ENCODE measurements around the gene LCAT. TPM values are rescaled to one million over a fixed set of nuclear protein-coding genes. Genes with fewer than 3 reads are reported as not detected.
"Not testable (repeated sequence)": the region's sequence is repeated elsewhere in the genome, so short reads cannot be mapped to it uniquely, and the experiment has no call there.

The LCAT gene
- total RNA-seq, 1 experiment from 2014 or later = 7.2 TPM

GRCh38 chr16:67977005-67977404 lies 33.1 kb upstream of the LCAT start:
- H3K9me3 ChIP-seq (replicated peaks) = no peaks in the 10 kb centered on the region; the same call in 1 of the 2 replicates
- H3K27ac ChIP-seq = no peak overlapping the region
- H3K27me3 ChIP-seq (replicated peaks) = no peaks in the 10 kb centered on the region
- H3K36me3 ChIP-seq = no peaks in the 10 kb centered on the region
- DNase-seq (ENCODE audit: low read depth in 1 of 2, low spot score in 2 of 2) = no peak
- H3K4me3 ChIP-seq = no peak overlapping the region
- H3K4me1 ChIP-seq (replicated peaks) = no peaks in the 10 kb centered on the region

GRCh38 chr16:67976205-67976604 lies 32.3 kb upstream of the LCAT start:
- no peak overlapping the region for H3K27ac ChIP-seq
- no peaks in the 10 kb centered on the region for H3K36me3 ChIP-seq
- no peaks in the 10 kb centered on the region; the same call in 1 of the 2 replicates for H3K9me3 ChIP-seq (replicated peaks)
- H3K4me3 ChIP-seq = no peak overlapping the region
- H3K27me3 ChIP-seq (replicated peaks) = no peaks in the 10 kb centered on the region
- no peak for DNase-seq (ENCODE audit: low read depth in 1 of 2, low spot score in 2 of 2)
- no peaks in the 10 kb centered on the region for H3K4me1 ChIP-seq (replicated peaks)

DNA sequence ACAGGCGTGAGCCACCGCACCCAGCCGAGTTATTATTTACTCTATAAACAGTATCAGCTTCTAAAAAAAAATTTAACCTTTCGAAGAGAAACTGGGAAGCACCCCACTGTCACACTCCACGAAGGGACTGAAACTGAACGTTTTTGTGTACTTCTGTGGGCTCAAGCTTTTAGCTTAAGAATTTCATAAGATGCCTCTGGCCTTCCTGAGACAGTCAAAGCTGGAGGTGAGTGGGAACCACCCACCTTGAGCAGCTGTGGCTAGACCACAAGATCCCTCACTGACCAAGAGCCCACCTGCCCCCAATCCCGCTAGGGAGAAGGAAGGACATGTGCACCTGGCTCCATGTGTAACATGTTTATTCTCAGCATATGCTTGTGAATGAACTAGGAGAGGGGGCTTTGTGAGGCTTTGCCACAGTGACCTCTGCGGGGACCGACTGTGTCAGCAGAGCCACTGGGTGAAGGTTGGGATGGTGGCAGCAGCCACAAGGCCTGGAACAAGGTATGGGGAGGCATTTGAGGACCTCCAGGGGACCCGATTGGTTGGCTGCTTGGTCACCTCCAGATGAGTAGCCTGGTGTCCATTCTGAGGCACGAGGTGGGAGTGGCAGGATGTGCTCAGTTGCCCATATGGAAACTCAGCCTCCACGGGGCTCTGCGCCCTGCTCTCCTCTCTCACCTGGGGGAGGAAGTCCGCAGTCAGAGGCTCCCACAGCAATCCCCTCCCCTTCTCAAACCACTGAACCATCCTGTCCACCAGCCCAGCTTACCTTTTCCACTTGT lies 31.6 kb upstream of the LCAT start:
- no peaks in the 10 kb centered on the region for H3K27me3 ChIP-seq (replicated peaks)
- H3K4me3 ChIP-seq = no peak overlapping the region
- no peaks in the 10 kb centered on the region; the same call in 1 of the 2 replicates for H3K9me3 ChIP-seq (replicated peaks)
- H3K4me1 ChIP-seq (replicated peaks) = no peaks in the 10 kb centered on the region
- no peak overlapping the region for H3K27ac ChIP-seq
- no peak for DNase-seq (ENCODE audit: low read depth in 1 of 2, low spot score in 2 of 2)
- H3K36me3 ChIP-seq = no peaks in the 10 kb centered on the region

DNA sequence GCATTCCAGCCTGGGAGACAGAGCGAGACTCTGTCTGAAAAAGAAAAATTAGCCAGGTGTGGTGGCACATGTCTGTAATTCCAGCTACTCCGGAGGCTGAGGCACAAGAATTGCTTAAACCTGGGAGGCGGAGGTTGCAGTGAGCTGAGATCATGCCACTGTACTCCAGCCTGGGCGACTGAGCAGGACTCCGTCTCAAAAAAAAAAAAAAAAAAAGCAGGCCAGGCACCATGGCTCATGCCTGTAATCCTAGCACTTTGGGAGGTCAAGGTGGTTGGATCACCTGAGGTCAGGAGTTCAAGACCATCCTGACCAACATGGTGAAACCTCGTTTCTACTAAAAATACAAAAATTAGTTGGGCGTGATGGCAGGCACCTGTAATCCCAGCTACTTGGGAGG lies 28.4 kb upstream of the LCAT start:
- H3K27ac ChIP-seq; H3K4me3 ChIP-seq; DNase-seq (ENCODE audit: low read depth in 1 of 2, low spot score in 2 of 2); H3K4me1 ChIP-seq (replicated peaks); H3K9me3 ChIP-seq (replicated peaks); H3K27me3 ChIP-seq (replicated peaks): not testable (repeated sequence)
- peaks cover 11% of the 10 kb centered on the region for H3K36me3 ChIP-seq

DNA sequence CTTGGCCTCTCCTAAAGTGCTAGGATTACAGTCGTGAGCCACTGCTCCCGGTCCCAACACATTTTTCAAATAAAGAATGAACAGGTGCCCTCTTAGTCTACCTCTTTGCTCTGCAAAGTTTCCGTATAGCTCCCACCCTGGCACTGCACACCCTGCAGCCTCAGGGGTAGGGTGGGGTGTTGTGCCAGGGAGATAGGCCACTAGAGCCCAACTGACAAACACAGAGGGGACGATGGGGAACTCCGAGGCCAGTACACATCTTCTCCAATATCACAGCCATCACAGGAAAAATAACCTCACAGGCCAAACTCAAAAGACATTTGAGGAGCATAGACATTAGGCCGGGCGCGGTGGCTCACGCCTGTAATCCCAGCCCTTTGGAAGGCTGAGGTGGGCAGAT lies 27.2 kb upstream of the LCAT start:
- no peak overlapping the region for H3K27ac ChIP-seq
- peaks cover 23% of the 10 kb centered on the region for H3K36me3 ChIP-seq
- peaks cover 18% of the 10 kb centered on the region for H3K4me1 ChIP-seq (replicated peaks)
- peaks cover 4% of the 10 kb centered on the region for H3K9me3 ChIP-seq (replicated peaks)
- DNase-seq (ENCODE audit: low read depth in 1 of 2, low spot score in 2 of 2) = no peak
- no peaks in the 10 kb centered on the region for H3K27me3 ChIP-seq (replicated peaks)
- H3K4me3 ChIP-seq = no peak overlapping the region

- no peak for DNase-seq (ENCODE audit: low read depth in 1 of 2, low spot score in 2 of 2)
- H3K27ac ChIP-seq = no peak overlapping the region
- no peak overlapping the region for H3K4me3 ChIP-seq
- peaks cover 4% of the 10 kb centered on the region for H3K9me3 ChIP-seq (replicated peaks)
- peaks cover 26% of the 10 kb centered on the region for H3K4me1 ChIP-seq (replicated peaks)
- H3K36me3 ChIP-seq = peaks cover 40% of the 10 kb centered on the region
- H3K27me3 ChIP-seq (replicated peaks) = no peaks in the 10 kb centered on the region
Observed at GRCh38 chr16:67969254-67970039, 25.5 kb upstream of the LCAT start.

- H3K36me3 ChIP-seq = peaks cover 48% of the 10 kb centered on the region
- DNase-seq (ENCODE audit: low read depth in 1 of 2, low spot score in 2 of 2) = peak; percentile 80 to 92
- H3K27ac ChIP-seq = peak within 1 kb of the TSS; percentile 97
- H3K4me3 ChIP-seq = peak within 1 kb of the TSS; percentile 98
- peaks cover 4% of the 10 kb centered on the region for H3K9me3 ChIP-seq (replicated peaks)
- peaks cover 26% of the 10 kb centered on the region for H3K4me1 ChIP-seq (replicated peaks)
- no peaks in the 10 kb centered on the region for H3K27me3 ChIP-seq (replicated peaks)
Observed at GRCh38 chr16:67968400-67969253, 24.7 kb upstream of the LCAT start, which contains the start of gene SLC12A4. SLC12A4 (minus strand) TSS chr16:67968637; CDS start chr16:67968553, 84 bp downstream.

DNA sequence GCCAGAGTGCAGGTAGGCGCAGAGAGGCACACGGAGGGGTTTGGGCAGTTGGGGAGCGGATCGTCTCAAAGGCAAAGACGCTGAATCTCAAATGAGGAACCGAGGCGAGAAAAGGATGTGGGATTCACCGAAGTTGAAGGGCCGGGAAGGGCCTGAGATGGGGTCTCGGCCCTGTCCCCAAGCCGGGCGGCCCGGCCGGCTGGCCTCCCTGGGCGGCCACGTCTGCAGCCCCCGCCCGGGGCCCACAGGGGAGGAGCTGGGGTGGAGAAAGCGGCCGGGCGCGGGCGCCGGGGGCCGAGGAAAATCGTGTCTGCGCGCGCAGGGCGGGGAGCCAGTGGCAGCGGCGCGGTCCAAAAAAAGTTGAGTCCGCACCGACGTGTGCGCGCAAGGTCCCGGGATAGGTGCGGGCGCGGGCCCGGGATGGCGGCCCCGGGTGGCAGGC lies 24.1 kb upstream of the LCAT start:
- Histone ChIP-seq H3K27ac (peak overlapping the region; percentile 97), H3K4me1 (replicated peaks) (peaks cover 26% of the 10 kb centered on the region), H3K9me3 (replicated peaks) (peaks cover 4% of the 10 kb centered on the region), H3K36me3 (peaks cover 55% of the 10 kb centered on the region), H3K4me3 (peak overlapping the region; percentile 98), H3K27me3 (replicated peaks) (no peaks in the 10 kb centered on the region)
- DNase-seq (ENCODE audit: low read depth in 1 of 2, low spot score in 2 of 2) = peak in 1 of 2 experiments; percentile 61

GRCh38 chr16:67967183-67967957 lies 23.4 kb upstream of the LCAT start:
- peak in 1 of 2 experiments; percentile 36 for DNase-seq (ENCODE audit: low read depth in 1 of 2, low spot score in 2 of 2)
- Histone ChIP-seq H3K9me3 (replicated peaks) (peaks cover 4% of the 10 kb centered on the region), H3K36me3 (peaks cover 61% of the 10 kb centered on the region), H3K4me1 (replicated peaks) (peaks cover 26% of the 10 kb centered on the region), H3K4me3 (peak overlapping the region; percentile 98), H3K27me3 (replicated peaks) (no peaks in the 10 kb centered on the region), H3K27ac (peak overlapping the region; percentile 97)

GRCh38 chr16:67966549-67967182 lies 22.7 kb upstream of the LCAT start:
- peaks cover 4% of the 10 kb centered on the region for H3K9me3 ChIP-seq (replicated peaks)
- no peaks in the 10 kb centered on the region for H3K27me3 ChIP-seq (replicated peaks)
- peak overlapping the region; percentile 98 for H3K4me3 ChIP-seq
- no peak overlapping the region for H3K27ac ChIP-seq
- peak in 1 of 2 experiments; percentile 34 for DNase-seq (ENCODE audit: low read depth in 1 of 2, low spot score in 2 of 2)
- peaks cover 26% of the 10 kb centered on the region for H3K4me1 ChIP-seq (replicated peaks)
- peaks cover 68% of the 10 kb centered on the region for H3K36me3 ChIP-seq

DNA sequence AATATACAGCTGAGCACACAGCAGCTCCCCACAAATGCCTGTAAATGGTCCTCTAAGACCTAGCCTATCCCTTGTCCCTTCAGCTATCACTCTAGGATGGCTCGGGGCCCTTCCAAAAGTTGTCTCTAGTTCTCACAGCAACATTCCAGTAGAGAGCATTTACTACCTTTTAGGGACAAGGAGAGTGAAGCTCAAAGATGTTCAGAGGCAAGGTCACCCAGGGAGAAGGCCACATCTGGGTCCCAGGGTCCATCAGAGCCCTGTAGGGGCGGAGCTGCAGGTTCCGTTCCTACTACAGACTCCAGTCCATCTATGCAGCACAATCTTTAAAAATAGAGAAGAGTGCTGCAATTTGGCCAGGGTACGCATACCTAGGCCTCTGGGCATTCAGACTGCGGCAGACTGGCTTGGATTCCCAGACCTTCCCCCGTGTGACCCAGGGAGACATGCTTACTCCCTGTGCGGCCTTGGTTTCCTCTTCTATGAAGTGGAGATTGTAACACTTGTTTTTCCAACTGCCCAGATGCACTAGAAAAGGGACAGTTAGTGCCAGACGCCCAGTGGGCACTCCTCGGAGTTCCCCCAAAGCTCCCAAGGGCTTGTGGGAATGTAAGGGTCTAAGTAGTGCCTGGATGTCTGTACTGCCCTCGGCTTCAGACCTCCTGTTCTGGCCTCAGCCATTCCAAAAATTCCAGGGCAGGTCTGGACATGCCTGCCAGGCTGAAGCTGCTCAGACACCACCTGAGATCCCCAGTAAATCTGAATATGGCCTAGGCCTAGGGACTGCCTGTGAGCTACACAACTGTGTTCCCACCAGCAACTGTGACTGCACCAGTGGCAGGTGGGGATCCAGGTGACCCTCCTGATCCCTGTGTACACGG lies 22.0 kb upstream of the LCAT start:
- H3K36me3 ChIP-seq = peaks cover 75% of the 10 kb centered on the region
- H3K27me3 ChIP-seq (replicated peaks) = no peaks in the 10 kb centered on the region
- peak overlapping the region; percentile 6; the same call in 1 of the 2 replicates for H3K27ac ChIP-seq
- peaks cover 26% of the 10 kb centered on the region for H3K4me1 ChIP-seq (replicated peaks)
- H3K9me3 ChIP-seq (replicated peaks) = peaks cover 4% of the 10 kb centered on the region
- DNase-seq (ENCODE audit: low read depth in 1 of 2, low spot score in 2 of 2) = no peak
- peak overlapping the region; percentile 98 for H3K4me3 ChIP-seq

Data from SJSA1 (cell line).